ENCODE measurements around the gene CCDC174. TPM values are rescaled to one million over a fixed set of nuclear protein-coding genes. Genes with fewer than 3 reads are reported as not detected.

CCDC174 gene
- total RNA-seq, 3 donors from 2014 or later = 20.0 to 29.8 (median 27.9) TPM

GRCh38 chr3:14691719-14692118 lies 40.2 kb downstream of the CCDC174 start:
- intact Hi-C loops (cut with DNase I, micrococcal nuclease) = no loop called here
- ATAC-seq (no peak), DNase-seq (no peak)
- H3K4me1 ChIP-seq (ENCODE audit: low read depth) = no peaks in the 10 kb centered on the region
- no peak overlapping the region for H3K4me3 ChIP-seq
- H3K9me3 ChIP-seq = no peaks in the 10 kb centered on the region
- H3K36me3 ChIP-seq (ENCODE audit: low read depth) = no peaks in the 10 kb centered on the region
- TF ChIP-seq, protein P1, sequence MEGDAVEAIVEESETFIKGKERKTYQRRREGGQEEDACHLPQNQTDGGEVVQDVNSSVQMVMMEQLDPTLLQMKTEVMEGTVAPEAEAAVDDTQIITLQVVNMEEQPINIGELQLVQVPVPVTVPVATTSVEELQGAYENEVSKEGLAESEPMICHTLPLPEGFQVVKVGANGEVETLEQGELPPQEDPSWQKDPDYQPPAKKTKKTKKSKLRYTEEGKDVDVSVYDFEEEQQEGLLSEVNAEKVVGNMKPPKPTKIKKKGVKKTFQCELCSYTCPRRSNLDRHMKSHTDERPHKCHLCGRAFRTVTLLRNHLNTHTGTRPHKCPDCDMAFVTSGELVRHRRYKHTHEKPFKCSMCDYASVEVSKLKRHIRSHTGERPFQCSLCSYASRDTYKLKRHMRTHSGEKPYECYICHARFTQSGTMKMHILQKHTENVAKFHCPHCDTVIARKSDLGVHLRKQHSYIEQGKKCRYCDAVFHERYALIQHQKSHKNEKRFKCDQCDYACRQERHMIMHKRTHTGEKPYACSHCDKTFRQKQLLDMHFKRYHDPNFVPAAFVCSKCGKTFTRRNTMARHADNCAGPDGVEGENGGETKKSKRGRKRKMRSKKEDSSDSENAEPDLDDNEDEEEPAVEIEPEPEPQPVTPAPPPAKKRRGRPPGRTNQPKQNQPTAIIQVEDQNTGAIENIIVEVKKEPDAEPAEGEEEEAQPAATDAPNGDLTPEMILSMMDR (IDR thresholded peaks at IDR 0.05) = no peak

DNA sequence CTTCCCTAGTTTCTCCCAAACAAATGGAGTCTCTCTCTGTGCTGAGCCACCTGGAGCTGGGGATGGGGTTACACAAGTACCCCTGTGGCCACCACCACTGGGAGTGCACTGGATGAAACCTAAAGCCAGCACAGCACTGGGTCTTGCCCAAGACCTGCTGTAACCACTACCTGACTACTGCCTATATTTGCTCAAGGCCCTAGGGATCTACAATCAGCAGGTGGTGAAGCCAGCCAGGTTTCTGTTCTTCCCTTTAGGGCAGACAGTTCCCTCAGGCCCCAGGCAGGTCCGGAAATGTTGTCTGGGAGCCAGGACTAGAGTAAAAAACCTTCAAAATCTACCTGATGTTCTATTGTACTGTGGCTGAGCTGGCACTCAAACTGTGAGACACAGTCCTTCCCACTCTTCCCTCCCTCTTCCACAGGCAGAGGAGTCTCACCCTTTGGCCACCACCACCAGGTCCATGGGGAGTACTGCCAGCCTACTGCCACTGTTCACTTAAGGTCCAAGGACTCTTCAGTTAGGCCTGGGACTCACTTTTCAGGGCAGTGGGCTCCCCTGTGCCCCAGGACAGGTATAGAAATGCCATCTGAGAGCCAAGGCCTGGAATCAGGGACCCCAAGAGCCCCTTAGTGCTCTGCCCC lies 47.2 kb downstream of the CCDC174 start:
- ATAC-seq = no peak
- Histone ChIP-seq H3K9me3 (no peaks in the 10 kb centered on the region), H3K4me1 (ENCODE audit: low read depth) (no peaks in the 10 kb centered on the region), H3K36me3 (ENCODE audit: low read depth) (no peaks in the 10 kb centered on the region), H3K4me3 (no peak overlapping the region)
- no peak for DNase-seq
- intact Hi-C loops (cut with DNase I, micrococcal nuclease) = no loop called here
- TF ChIP-seq, protein P1 (IDR thresholded peaks at IDR 0.05) = no peak

DNA sequence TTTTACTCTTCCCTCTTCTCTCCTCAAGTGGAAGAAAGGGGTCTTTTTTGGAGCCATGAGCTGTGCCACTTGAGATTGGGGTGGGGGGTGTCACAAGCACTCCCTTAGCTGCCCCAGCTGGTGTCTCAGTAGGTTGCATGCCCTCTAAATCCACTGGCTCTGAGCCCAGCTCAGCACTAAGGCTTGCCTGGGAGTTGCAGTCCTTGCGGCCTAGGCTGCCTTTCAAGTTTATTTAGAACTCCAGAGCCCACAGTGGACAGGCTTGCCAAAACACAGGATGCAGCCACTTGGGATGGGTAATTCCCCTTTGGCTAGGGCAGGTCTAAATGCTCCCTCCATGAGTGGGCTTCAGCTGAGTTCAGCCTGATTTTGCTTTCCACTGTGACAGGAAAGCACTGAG lies 48.1 kb downstream of the CCDC174 start:
- TF ChIP-seq, protein P1 (IDR thresholded peaks at IDR 0.05) = no peak
- no peak overlapping the region for H3K4me3 ChIP-seq
- no peaks in the 10 kb centered on the region for H3K9me3 ChIP-seq
- no peaks in the 10 kb centered on the region for H3K4me1 ChIP-seq (ENCODE audit: low read depth)
- H3K36me3 ChIP-seq (ENCODE audit: low read depth) = no peaks in the 10 kb centered on the region
- DNase-seq (no peak), ATAC-seq (no peak)
- intact Hi-C loops (cut with DNase I, micrococcal nuclease) = no loop called here

GRCh38 chr3:14700891-14701290 lies 49.3 kb downstream of the CCDC174 start:
- Histone ChIP-seq H3K4me3 (no peak overlapping the region), H3K9me3 (no peaks in the 10 kb centered on the region), H3K4me1 (ENCODE audit: low read depth) (no peaks in the 10 kb centered on the region), H3K36me3 (ENCODE audit: low read depth) (no peaks in the 10 kb centered on the region)
- intact Hi-C loops (cut with DNase I, micrococcal nuclease) = no loop called here
- DNase-seq (no peak), ATAC-seq (no peak)
- TF ChIP-seq, protein P1 (IDR thresholded peaks at IDR 0.05) = no peak

DNA sequence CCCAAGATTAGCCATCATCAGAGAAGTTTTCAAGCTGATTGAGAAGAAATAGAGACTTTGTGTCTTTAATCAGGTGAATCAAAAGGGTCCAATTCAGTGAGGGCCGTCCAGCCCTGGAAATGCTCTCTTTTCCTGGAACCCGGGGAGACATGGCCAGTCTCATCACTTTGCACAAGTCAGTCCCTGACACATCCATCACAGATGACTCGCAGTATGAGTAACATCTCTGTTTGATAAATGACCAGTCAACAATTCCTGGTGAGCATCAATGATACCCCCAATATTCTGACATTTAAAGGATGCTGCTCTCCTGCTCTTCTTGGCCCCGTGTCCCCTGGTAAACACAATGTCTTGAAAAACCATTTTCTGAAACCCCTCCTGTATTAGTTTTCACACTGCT lies 50.1 kb downstream of the CCDC174 start:
- Histone ChIP-seq H3K4me1 (ENCODE audit: low read depth) (no peaks in the 10 kb centered on the region), H3K36me3 (ENCODE audit: low read depth) (no peaks in the 10 kb centered on the region), H3K4me3 (no peak overlapping the region), H3K9me3 (no peaks in the 10 kb centered on the region)
- intact Hi-C loops (cut with DNase I, micrococcal nuclease) = no loop called here
- DNase-seq (no peak), ATAC-seq (no peak)
- TF ChIP-seq, protein P1 (IDR thresholded peaks at IDR 0.05) = no peak
